HepG2 (cell line): ENCODE data around the gene KCNIP3. TPM values are rescaled to one million over a fixed set of nuclear protein-coding genes. Genes with fewer than 3 reads are reported as not detected.
A peak's percentile ranks its signal among the peaks of the same experiment; 100 is the strongest.

Source experiments
- BORCS8-MEF2B ChIP-seq: sonication (generic); formaldehyde crosslinking; IDR thresholded peaks from 2 replicates; pipeline ENCODE4 v1.8.0; 2022; ENCODE audit warnings: mild to moderate bottlenecking, missing genetic modification reagents
- CCAR2 ChIP-seq: fragments of 200-400 bp; formaldehyde crosslinking; optimal IDR thresholded peaks from 2 replicates; pipeline ENCODE3; 2018; ENCODE audit warnings: low read depth, mild to moderate bottlenecking, low read length, moderate library complexity
- ELF1 ChIP-seq: sonication (generic); formaldehyde crosslinking; IDR thresholded peaks from 2 replicates; pipeline ENCODE4 v1.4.0; 2020; ENCODE audit warnings: missing genetic modification reagents
- FOXA3 ChIP-seq: IDR thresholded peaks from 2 replicates; pipeline ENCODE4 v1.6.1; 2016; ENCODE audit warnings: missing genetic modification reagents, missing compliant biosample characterization
- HDAC1 ChIP-seq: sonication (generic); formaldehyde crosslinking; IDR thresholded peaks from 2 replicates; pipeline ENCODE4 v1.5.1; 2020; ENCODE audit warnings: mild to moderate bottlenecking, missing genetic modification reagents
- HOXD1 ChIP-seq: sonication (generic); formaldehyde crosslinking; IDR thresholded peaks from 2 replicates; pipeline ENCODE4 v1.5.0; 2020; ENCODE audit warnings: missing genetic modification reagents
- NKX3-1 ChIP-seq: sonication (generic); formaldehyde crosslinking; IDR thresholded peaks from 2 replicates; pipeline ENCODE4 v1.5.0; 2020; ENCODE audit warnings: missing genetic modification reagents
- NR2F1 ChIP-seq, 2 experiments: fragments of 450-650 bp in 1 of 2; formaldehyde crosslinking in 1 of 2; IDR thresholded peaks; 2 replicates each; pipeline versions ENCODE4 v1.5.0 to v1.6.1; 2016 to 2020; ENCODE audit warnings: mild to moderate bottlenecking in 1 of 2, missing compliant biosample characterization in 1 of 2, missing genetic modification reagents in 1 of 2, moderate library complexity in 1 of 2
- PLRG1 ChIP-seq: fragments of 450-650 bp; conservative IDR thresholded peaks from 2 replicates; pipeline ENCODE4 v1.6.1; 2016
- REPIN1 ChIP-seq: sonication (generic); formaldehyde crosslinking; IDR thresholded peaks from 2 replicates; pipeline ENCODE4 v1.8.0; 2022; ENCODE audit warnings: missing genetic modification reagents, low read depth, mild to moderate bottlenecking, borderline replicate concordance
- SMAD3 ChIP-seq: sonication (generic); formaldehyde crosslinking; IDR thresholded peaks from 2 replicates; pipeline ENCODE4 v1.4.0; 2020; ENCODE audit warnings: missing genetic modification reagents
- TOPORS ChIP-seq: sonication (generic); formaldehyde crosslinking; IDR thresholded peaks from 2 replicates; pipeline ENCODE4 v1.8.0; 2023; ENCODE audit warnings: mild to moderate bottlenecking, missing genetic modification reagents
- TP53 ChIP-seq: sonication (generic); formaldehyde crosslinking; conservative IDR thresholded peaks from 2 replicates; pipeline ENCODE4 v1.4.0; 2020; ENCODE audit warnings: missing genetic modification reagents
- XBP1 ChIP-seq: sonication (generic); formaldehyde crosslinking; IDR thresholded peaks from 2 replicates; pipeline ENCODE4 v1.5.0; 2020; ENCODE audit warnings: missing genetic modification reagents
- ZBTB1 ChIP-seq: sonication (generic); formaldehyde crosslinking; IDR thresholded peaks from 2 replicates; pipeline ENCODE4 v1.4.0; 2020; ENCODE audit warnings: missing genetic modification reagents, borderline replicate concordance
- ZC3H4 ChIP-seq: sonication (generic); formaldehyde crosslinking; IDR thresholded peaks from 2 replicates; pipeline ENCODE4 v1.4.0; 2020; ENCODE audit warnings: missing genetic modification reagents, borderline replicate concordance
- ZNF138 ChIP-seq: sonication (generic); formaldehyde crosslinking; IDR thresholded peaks from 2 replicates; pipeline ENCODE4 v1.5.0; 2020; ENCODE audit warnings: mild to moderate bottlenecking, low read depth, missing genetic modification reagents
- ZNF207 ChIP-seq: fragments of 450-650 bp; IDR thresholded peaks from 2 replicates; pipeline ENCODE4 v1.6.1; 2016; ENCODE audit warnings: antibody characterized with exemption, borderline replicate concordance
- ZNF547 ChIP-seq: sonication (generic); formaldehyde crosslinking; IDR thresholded peaks from 2 replicates; pipeline ENCODE4 v1.5.1; 2020; ENCODE audit warnings: mild to moderate bottlenecking, missing genetic modification reagents
- ZNF556 ChIP-seq: sonication (generic); formaldehyde crosslinking; IDR thresholded peaks from 2 replicates; pipeline ENCODE4 v1.4.0; 2020; ENCODE audit warnings: mild to moderate bottlenecking, missing genetic modification reagents, borderline replicate concordance
- ZNF558 ChIP-seq: sonication (generic); formaldehyde crosslinking; IDR thresholded peaks from 2 replicates; pipeline ENCODE4 v1.9.0; 2022; ENCODE audit warnings: mild to moderate bottlenecking, missing genetic modification reagents, borderline replicate concordance
- ZSCAN12 ChIP-seq: sonication (generic); formaldehyde crosslinking; IDR thresholded peaks from 2 replicates; pipeline ENCODE4 v1.9.0; 2021; ENCODE audit warnings: mild to moderate bottlenecking, missing genetic modification reagents
- polyA plus RNA-seq, 8 experiments: library from polyadenylated mRNA; depleted of rRNA in 3 of 8; stranded (reverse) in 7 of 8; unstranded in 1 of 8; fragments of >200 nt; fragmentation: Illumina TruSeq in 4 of 8; extraction: Trizol in 4 of 8; gene quantifications; 2 replicates each; pipeline versions ENCODE4 v1.2.1 to v1.2.3, GENCODE V29; 2011 to 2016; ENCODE audit warnings: low read depth in 4 of 8, missing spikeins in 1 of 8, mixed read lengths in 1 of 8; ENCODE audit not compliant: insufficient read depth in 1 of 8
- total RNA-seq, 5 experiments: library from RNA; depleted of rRNA; stranded (reverse); fragments of >200 nt; fragmentation: Illumina TruSeq; extraction: Trizol; gene quantifications; 2 replicates each; pipeline ENCODE4 v1.2.3, GENCODE V29; 2016; ENCODE audit warnings: low read depth in 1 of 5
- TF ChIP-seq, protein P1 (sequence below): sonication (generic); formaldehyde crosslinking; IDR thresholded peaks from 2 replicates; pipeline ENCODE4 v1.8.1; 2023; ENCODE audit warnings: mild to moderate bottlenecking, missing genetic modification reagents, borderline replicate concordance
- TF ChIP-seq, protein P2 (sequence below): sonication (generic); formaldehyde crosslinking; IDR thresholded peaks from 2 replicates; pipeline ENCODE4 v1.5.0; 2020; ENCODE audit warnings: missing genetic modification reagents, mild to moderate bottlenecking, borderline replicate concordance
- TF ChIP-seq, protein P3 (sequence below): IDR thresholded peaks from 2 replicates; pipeline ENCODE4 v1.6.1; 2016; ENCODE audit warnings: missing biosample characterization, missing genetic modification reagents, low read depth
- TF ChIP-seq, protein P4 (sequence below): sonication (generic); formaldehyde crosslinking; IDR thresholded peaks from 2 replicates; pipeline ENCODE4 v1.4.0; 2020; ENCODE audit warnings: mild to moderate bottlenecking, missing genetic modification reagents
- TF ChIP-seq, protein P5 (sequence below): sonication (generic); formaldehyde crosslinking; IDR thresholded peaks from 2 replicates; pipeline ENCODE4 v1.4.0; 2020; ENCODE audit warnings: mild to moderate bottlenecking, missing genetic modification reagents

The KCNIP3 gene
- total and polyA plus RNA-seq, 2 of the 13 experiments (the other 11 are each of a cell fraction or from before 2014, with no cell fraction given): not detected

DNA sequence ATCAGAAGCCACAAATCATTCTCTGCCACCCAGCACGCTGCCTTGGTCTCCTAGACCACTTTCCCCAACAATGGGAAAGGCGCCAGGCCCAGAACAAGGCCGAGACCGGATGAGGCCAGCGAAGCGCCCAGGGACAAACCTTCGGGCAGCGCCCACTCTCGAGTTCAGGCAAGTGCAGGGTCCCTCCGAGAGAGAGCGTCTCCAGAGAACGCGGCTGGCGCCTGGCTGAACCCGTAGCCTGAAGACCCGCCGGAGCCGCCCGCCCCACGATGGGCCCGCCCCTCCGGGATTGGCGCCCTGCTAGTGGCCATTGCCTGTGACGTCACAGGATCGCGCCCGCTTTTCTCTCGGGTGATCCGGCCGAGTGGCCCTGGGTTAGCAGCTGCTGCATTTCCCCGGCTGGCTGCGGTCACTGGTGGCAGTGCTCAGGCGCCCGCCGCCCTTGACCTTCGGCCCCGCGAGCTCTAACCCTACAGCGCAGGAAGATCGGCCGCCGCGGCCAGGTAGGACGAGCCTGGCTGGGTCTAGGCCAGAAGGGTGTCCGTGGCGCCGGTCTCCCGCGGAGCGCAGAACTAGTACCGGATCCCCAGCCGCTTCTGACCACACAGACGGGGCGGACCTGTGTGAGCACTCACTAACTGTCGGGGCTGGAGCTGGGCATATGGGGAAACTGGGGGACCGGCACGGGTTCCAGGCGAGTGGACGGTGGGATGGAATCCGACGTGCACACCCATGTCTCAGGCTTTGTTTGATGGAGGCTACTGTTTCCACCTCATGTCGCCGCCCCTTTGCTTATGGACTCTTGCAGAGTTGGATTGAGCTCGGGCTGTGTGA, 105.4 kb downstream of the KCNIP3 start, which contains the start of gene FAHD2A (continued):
- TF ChIP-seq ZNF207: no peak
- 0 out of 2 replicates have a peak, but pooled peaks have one; percentile 63 for TF ChIP-seq ZNF558 (CRISPR knock-in tag)
- TF ChIP-seq BORCS8-MEF2B: peak; percentile 91
- TF ChIP-seq XBP1 (CRISPR knock-in tag): no peak; the same call in 1 of the 2 replicates
- TF ChIP-seq, protein P1, sequence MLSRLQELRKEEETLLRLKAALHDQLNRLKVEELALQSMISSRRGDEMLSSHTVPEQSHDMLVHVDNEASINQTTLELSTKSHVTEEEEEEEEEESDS (CRISPR knock-in tag): no peak
- TF ChIP-seq ZNF547 (CRISPR knock-in tag): 0 out of 2 replicates have a peak, but pooled peaks have one; percentile 74
- TF ChIP-seq TP53 (CRISPR knock-in tag): peak; percentile 59; the same call in 1 of the 2 replicates
- TF ChIP-seq HDAC1 (CRISPR knock-in tag): peak; percentile 99
- peak; percentile 90; the same call in 1 of the 2 replicates for TF ChIP-seq ZSCAN12 (CRISPR knock-in tag)
- TF ChIP-seq, protein P2, sequence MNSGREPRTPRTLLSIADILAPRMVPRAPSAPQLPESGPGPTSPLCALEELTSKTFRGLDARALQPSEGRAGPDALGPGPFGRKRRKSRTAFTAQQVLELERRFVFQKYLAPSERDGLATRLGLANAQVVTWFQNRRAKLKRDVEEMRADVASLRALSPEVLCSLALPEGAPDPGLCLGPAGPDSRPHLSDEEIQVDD (CRISPR knock-in tag): no peak
- TF ChIP-seq ZC3H4 (CRISPR knock-in tag): 0 out of 2 replicates have a peak, but pooled peaks have one; percentile 59
- TF ChIP-seq NKX3-1 (CRISPR knock-in tag): peak; percentile 61; the same call in 1 of the 2 replicates
- TF ChIP-seq ZNF556: peak; percentile 95
- TF ChIP-seq, protein P3, sequence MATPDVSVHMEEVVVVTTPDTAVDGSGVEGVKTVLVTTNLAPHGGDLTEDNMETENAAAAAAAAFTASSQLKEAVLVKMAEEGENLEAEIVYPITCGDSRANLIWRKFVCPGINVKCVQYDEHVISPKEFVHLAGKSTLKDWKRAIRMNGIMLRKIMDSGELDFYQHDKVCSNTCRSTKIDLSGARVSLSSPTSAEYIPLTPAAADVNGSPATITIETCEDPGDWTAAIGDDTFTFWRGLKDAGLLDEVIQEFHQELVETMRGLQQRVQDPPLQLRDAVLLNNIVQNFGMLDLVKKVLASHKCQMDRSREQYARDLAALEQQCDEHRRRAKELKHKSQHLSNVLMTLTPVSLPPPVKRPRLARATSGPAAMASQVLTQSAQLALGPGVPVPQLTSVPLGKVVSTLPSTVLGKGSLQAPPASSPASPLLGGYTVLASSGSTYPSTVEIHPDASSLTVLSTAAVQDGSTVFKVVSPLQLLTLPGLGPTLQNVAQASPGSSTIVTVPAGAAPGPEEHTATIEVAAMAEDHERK (CRISPR knock-in tag): no peak
- TF ChIP-seq, protein P4, sequence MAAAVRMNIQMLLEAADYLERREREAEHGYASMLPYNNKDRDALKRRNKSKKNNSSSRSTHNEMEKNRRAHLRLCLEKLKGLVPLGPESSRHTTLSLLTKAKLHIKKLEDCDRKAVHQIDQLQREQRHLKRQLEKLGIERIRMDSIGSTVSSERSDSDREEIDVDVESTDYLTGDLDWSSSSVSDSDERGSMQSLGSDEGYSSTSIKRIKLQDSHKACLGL: peak; percentile 92
- peak; percentile 36 for TF ChIP-seq ZNF138 (CRISPR knock-in tag)
- TF ChIP-seq SMAD3 (CRISPR knock-in tag): peak; percentile 54; the same call in 1 of the 2 replicates
- TF ChIP-seq ZBTB1 (CRISPR knock-in tag): no peak
- no peak for TF ChIP-seq PLRG1
- TF ChIP-seq, protein P5, sequence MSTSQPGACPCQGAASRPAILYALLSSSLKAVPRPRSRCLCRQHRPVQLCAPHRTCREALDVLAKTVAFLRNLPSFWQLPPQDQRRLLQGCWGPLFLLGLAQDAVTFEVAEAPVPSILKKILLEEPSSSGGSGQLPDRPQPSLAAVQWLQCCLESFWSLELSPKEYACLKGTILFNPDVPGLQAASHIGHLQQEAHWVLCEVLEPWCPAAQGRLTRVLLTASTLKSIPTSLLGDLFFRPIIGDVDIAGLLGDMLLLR (CRISPR knock-in tag): peak; percentile 61; the same call in 1 of the 2 replicates
- peak; percentile 48; the same call in 1 of the 2 replicates for TF ChIP-seq ELF1 (CRISPR knock-in tag)
- peak; percentile 90 to 94 for TF ChIP-seq NR2F1 (CRISPR knock-in tag; IDR thresholded peaks at IDR 0.05)
- 0 out of 2 replicates have a peak, but pooled peaks have one; percentile 53 for TF ChIP-seq TOPORS (CRISPR knock-in tag)
- peak; percentile 46; the same call in 1 of the 2 replicates for TF ChIP-seq FOXA3 (CRISPR knock-in tag)
- peak; percentile 46; the same call in 1 of the 2 replicates for TF ChIP-seq HOXD1
- peak; percentile 83 for TF ChIP-seq REPIN1
- TF ChIP-seq CCAR2: no peak
